HG02642 (cell line): Measurements from ENCODE around the gene ZNF157.
"Not testable (repeated sequence)": the region's sequence is repeated elsewhere in the genome, so short reads cannot be mapped to it uniquely, and the experiment has no call there.

Source experiments
- ATAC-seq: cut with Tn5 transposase; IDR thresholded peaks from one replicate; pipeline ENCODE4 v1.9.1; 2021; ENCODE audit warnings: mild to moderate bottlenecking; ENCODE audit not compliant: unreplicated experiment, poor library complexity

The ZNF157 gene

DNA sequence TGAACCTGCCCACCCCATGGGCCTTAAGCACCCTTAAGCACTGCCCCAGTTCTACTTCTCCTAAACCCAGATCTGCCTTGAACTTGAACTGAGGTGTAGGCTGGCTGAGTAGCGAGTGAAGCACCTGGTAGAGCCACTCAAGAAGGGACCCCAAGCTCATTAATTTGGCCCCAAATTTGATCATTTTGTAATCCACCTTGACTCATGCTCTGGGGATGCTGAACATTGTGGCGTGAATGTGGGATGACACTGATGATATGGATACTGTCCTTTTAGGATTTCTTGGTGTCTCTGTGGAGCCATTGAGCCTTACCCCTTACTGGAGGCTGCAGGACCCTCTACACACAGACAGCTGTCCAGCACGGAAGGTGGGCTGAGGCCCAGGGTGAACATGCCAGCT lies at the start of gene ZNF157:
Gene ZNF157, plus strand, starts transcription at position 301 of the 400 bp plus-strand sequence. Its CDS starts 91 bp downstream, at position 392.
- ATAC-seq: no peak

DNA sequence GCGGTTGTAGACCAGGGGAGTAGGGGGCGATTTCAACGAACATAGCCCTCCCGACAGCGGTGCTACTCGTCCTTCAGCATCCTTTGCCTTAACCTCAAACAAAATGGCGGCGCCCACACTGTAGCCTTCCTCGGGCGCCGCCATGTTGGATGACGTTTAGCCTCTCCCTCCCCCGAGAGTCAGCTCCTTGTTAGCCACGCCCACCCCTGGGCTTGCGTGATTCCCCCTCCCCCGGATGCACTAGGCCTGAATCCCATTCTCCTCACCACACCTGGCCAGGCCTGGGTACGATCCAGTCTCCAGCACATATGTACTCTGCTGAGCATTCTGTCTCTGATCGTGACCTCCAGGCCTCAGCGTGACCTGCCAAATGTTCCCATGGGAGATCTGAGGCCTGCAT lies 49.0 kb upstream of the ZNF157 start:
- no peak for ATAC-seq

DNA sequence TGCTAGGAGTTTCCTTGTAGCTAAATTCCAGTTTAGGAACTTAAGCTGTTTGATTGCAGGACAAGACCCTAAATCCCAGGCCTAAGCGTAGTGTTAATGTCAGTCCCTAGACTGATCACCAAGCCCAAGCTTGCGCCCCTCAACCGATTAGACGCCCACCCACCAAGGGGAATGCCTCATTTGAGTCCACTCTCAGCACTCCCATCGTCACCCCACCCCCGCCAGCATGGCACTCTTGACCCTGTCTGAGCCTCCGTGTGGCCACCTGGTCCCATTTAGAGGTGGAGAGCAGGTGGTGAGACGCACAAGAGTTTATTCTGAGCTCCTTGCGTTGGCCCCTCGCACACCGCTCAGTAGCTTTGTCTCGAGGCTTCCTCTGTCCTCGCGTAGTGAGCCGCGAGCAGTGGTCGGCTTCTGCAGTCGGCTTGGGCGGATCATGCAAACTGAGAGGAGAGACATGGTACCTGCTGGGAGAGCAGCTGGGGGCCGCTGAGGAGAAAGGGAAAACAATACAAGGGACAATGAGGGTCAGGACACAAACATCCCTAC lies 48.5 kb upstream of the ZNF157 start:
- ATAC-seq: no peak

DNA sequence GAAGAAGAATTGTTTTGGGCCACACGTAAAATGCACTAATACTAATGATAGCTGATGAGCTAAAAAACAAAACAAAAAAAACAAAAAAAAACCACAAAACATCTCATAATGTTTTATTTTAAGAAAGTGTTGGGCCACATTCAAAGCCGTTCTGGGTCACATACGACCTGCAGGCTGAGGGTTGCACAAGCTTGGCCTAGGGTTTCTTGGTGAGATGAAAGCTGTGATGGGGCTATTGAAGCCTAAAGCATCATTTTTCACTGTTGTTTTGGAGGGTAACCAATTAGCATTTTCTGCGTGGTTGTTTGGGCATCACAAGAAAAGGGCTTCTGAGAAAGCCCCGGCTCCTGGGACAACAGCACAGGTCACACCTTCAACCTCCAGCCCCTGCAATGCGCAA lies 42.5 kb upstream of the ZNF157 start:
- no peak for ATAC-seq

DNA sequence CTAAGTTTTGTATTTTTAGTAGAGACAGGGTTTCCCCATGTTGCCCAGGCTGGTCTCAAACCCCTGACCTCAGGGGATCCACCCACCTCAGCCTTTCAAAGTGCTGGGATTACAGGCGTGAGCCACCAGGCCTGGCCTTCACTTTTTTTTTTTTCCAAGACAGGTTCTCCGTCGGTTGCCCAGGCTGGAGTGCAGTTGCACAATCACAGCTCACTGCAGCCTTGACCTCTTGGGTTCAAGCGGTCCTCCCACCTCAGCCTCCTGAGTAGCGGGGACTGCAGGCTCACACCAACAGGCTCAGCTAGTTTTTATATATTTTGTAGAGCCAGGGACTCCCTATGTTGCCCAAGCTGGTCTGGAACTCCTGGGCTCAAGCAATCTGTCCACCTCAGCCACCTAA lies 37.6 kb upstream of the ZNF157 start:
- ATAC-seq: not testable (repeated sequence)

DNA sequence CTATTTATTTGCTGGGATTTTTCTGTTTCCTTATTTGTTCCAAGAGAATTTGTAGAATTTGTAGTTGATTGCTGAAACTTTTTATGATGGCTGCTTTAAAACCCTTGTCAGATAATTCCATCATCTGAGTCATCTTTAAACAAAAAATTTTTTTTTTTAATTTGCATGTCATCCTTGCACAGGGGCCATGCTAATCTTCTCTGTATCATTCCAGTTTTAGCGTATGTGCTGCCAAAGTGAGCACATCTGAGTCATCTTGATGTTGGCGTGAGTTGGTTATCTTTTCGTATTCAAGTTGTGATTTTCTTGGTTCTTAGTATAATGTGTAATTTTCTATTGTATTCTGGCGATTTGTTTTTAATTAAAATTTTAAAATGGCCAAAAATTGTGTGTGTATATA lies 18.7 kb upstream of the ZNF157 start:
- no peak for ATAC-seq

DNA sequence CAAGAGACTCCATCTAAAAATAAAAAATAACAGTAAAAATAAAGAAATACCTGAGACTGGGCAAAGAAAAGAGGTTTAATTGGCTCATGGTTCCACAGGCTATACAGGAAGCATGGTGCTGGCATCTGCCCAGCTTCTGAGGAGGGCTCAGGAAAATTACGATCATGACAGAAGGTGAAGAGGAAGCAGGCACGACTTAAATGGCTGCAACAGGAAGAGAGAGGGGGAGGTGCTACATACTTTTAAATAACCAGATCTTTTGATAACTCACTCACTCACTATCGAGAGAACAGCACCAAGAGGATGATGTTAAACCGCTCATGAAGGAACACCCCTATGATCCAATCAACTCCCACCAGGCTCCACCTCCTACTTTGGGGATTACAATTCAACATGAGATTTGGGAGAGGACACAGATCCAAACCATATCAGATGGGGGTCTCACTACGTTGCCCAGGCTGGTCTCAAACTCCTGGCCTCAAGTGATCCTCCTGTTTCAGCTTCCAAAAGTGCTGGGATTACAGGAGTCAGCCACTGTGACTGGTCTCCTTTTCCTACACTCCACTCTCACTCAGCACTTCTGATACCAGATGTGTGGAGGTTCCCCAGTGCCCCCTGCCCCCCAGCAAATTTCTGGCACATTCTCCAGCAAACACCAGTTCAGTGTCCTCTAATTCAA lies 11.9 kb upstream of the ZNF157 start:
- ATAC-seq: no peak

DNA sequence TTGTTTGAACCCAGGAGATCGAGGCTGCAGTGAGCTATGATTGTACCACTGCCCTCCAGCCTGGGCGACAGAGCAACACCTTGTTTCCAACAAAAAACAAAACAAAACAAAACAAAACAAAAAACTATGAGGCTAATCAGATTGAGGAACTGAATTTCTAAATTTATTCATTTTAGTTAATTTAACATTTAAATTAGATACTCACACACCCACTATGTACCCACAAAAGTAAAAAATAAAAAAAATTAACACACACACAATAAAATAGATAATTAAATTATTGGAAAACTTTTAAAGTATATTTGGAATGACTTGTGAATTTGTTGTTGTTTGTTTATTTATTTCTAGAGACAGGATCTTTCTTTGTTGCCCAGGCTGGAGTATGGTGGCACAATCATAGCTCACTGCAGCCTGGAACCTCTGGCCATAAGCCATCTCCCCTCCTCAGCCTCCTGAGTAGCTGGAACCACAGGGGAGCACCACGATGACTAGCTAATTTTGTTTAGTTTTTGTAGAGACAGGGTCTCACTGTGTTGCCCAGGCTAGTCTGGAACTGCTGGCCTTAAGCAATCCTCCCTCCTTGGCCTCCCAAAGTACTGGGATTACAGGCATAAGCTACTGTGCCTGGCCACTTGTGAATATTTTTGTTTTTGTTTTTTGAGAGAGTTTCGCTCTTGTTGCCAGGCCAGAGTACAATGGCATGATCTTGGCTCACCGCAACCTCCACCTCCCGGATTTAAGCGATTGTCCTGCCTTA lies 9.8 kb upstream of the ZNF157 start:
- ATAC-seq: no peak

DNA sequence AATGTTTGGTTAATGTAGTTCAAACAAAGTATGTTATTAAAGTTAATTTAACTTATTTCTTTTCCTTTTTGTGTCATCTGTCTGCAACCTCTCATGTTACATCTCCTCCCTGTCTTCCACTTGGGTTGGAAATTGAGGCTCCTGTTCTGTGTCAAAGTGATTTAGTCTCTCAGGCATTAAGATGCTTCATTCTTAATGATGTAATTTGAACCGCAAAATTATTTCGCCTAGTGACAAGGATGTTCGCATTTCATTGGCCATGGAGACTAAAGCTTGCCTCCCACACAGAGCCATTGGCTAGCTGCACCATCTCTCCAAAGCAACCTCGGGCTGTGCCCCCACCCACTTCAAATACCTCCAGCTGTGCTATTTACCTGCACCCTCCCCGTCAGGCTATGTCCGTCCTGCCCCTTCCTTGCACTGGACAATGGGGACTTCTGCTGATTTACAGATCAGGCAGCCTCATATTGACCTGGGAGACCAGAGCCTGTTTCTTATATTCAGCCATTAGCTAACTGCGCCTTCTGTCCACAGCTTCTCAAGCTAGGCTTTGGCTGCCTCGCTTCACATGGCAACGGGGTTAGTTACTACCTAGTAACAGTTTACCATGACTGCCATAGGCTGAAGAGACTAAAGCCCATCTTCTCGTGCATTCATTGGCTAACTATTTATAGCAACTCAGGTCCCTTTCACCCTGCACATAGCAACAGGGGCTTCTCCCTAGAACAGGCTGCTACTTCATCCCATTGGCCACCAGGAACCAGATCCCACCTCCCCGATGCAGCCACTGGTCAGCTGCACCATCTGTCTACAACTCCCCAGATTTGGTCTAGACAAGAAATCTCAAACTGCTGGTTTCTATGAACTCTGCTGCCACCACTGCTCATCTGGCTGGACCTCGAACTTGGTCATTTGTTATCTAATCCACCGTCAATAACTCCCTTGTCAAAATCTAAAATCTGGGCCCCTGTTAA lies 8.6 kb upstream of the ZNF157 start:
- peak; percentile 89 for ATAC-seq

DNA sequence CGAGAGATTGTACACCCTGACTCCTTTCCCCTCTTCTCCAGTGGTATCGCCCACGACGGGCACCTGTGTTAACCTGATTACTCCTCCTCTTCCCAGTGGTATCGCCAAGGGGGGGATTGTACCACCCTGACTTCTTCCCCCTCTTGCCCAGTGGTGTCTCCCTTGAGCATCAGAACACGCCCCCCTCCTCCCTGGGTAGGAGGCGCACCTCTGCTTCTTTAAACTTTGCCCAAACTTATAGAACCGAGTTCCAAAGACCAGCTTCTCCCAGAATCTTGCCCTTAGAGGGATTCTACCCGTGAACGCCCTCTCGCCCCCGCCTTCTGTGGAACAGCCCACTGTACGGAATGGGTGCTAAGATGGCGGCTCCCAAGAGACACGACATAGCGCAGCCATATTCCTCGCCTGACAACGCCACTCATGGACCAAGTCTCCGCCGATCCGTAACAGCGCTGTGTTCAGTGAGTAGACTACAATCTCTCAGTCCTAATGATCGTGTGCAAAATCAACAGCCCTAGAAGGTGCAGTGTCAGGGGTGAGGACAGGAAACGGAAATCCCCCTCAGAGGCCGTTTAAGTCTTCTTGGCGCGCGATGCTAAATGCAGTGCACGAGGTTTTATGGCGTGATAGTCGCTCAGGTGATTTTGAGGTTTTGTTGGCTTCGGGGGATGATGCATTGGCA lies 4.2 kb upstream of the ZNF157 start:
- peak; percentile 58 for ATAC-seq

DNA sequence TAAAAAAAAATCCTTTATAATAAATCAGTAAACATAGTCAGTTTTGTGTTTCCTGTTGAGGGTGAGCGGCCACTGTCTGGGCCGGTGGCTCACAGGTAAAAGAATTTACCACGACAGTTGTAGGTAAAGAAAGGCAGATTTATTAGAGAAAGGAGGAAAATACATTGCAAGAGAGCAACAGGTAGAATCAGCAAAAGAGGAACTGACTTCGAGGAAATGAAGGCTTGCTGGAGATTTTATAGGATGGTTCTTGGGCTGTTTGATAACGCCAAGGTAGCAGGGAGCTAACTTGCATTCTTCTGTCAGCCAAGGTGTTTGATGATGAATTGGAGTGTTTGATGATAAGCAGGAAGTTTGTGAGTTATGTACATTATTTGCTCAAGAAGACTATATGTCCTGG lies 2.8 kb downstream of the ZNF157 start:
- ATAC-seq: no peak

DNA sequence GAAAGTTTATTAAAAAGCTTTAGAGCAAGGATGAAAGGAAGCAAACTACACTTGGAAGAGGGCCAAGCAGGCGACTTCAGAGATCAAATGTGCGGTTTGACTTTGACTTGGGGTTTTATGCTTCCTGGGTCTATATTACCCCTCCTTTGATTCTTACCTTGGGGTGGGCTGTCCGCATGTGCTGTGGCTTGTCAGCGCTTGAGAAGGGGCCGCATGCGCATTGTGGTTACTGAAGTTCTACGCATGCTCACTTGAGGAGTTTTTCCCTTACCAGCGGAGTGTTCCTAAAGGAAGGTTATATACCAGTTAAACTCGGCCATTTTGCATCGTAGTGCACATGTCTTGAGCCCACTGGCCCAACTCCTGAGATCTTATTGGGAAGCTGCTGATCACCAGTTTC lies 9.9 kb downstream of the ZNF157 start:
- ATAC-seq: no peak

DNA sequence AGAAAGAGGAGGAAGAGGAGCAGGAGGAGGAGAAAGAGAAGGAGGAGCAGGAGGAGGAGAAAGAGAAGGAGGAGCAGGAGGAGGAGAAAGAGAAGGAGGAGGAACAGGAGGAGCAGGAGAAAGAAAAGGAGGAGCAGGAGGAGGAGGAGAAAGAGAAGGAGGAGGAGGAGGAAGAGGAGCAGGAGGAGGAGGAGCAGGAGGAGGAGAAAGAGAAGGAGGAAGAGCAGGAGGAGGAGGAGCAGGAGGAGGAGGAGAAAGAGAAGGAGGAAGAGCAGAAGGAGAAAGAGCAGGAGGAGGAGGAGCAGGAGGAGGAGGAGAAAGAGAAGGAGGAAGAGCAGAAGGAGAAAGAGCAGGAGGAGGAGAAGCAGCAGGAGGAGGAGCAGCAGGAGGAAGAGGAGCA lies 10.5 kb downstream of the ZNF157 start:
- not testable (repeated sequence) for ATAC-seq

DNA sequence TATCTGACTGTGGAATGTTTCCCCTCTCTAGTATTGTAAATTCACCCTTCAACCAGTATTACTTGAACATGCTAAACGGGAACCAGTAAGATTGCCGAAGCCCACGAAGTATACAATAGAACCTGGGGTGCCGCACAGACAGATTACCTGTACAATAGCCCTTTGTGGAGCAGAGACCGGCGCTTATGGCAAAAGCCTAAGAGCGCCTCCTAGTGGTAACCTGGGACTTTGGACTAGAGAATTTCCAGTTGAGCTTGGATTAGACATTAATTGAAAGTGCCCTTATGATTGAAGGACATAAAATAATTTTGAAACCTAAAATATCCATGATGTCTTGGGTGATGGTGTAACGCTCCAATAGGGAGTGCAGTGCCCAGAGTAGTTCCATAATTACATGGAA lies 14.1 kb downstream of the ZNF157 start:
- ATAC-seq: no peak

DNA sequence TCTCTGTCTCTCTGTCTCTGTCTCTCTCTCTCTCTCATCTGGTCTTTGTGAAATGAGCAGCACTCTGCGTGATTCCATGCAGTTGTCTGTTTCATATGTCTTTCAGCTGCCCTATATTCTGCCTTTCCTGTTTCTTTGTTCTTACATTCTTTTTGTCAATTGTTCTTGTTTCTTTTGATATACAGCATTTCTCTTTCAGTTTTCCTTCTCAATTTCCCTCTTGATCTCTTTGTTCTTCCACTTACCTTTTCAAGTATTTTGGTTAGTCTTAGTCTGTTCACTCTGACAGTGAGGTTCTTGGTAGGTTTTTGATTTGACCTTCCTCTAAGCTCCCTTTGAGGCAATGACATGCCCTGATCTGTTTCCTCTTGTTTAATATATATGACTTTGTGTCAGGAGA lies 20.4 kb downstream of the ZNF157 start:
- ATAC-seq: no peak

DNA sequence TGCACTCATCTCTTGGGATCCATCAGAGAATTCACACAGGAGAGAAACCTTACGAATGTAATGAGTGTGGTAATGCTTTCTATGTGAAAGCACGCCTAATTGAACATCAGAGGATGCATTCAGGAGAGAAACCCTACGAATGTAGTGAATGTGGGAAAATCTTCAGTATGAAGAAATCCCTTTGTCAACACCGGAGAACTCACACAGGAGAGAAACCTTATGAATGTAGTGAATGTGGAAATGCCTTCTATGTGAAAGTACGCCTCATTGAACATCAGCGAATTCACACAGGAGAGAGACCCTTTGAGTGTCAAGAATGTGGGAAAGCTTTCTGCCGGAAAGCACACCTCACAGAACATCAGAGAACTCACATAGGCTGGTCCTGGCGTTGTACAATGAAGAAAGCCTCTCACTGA lies 42.8 kb downstream of the ZNF157 start:
- ATAC-seq: no peak

DNA sequence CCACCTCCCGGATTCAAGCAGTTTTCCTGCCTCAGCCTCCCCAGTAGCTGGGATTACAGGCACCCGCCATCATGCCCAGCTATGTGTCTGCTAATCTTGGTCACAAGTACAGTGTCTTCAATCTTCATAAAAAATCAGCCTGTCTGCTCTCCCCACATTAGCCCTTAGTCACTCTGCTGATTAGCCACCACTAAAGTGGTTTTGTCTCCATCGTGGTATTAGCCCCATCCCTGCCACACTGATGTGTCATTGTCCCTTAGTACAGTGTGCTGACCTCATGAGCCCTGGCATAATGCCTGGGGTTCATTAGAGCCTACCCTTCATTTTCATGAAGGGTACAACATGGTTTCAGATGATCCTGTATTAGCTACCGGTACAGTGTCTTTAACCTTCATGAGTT lies 49.9 kb downstream of the ZNF157 start:
- ATAC-seq: no peak

DNA sequence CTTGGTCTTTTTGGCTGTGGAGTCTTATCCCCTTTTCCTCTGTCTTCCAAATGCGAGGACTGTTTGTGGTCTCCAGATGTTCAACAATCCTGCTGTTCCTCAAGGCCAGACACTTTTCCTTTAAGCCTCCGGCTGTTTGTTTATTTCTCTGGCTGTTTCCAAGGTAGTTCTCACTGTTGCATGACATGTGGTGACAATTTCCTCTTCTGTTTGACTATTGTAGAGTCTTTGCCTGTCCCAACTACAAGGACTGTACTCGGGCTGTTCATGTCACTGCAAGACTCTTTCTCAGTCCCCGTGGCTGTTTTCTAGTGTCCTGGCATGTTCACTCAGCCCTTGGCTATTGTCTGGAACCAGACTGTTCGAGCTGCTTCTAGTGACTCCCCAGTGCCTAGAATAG lies 50.6 kb downstream of the ZNF157 start:
- ATAC-seq: no peak

DNA sequence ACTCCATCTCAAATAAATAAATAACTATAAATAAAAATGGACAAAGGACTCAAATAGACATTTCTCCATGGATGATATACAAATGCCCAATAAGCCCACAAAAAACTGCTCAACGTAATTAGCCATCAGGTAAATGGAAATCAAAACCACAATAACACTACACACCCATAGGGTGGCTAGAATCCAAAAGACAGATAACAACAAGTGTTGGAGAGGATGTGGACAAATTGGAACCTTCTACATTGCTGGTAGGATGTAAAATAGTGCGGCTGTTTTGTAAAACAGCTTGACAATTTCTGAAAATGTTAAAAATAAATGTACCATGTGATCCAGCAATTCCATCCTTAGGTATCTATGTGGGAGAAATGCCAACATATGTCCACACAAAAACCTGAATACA lies 52.1 kb downstream of the ZNF157 start:
- no peak for ATAC-seq

DNA sequence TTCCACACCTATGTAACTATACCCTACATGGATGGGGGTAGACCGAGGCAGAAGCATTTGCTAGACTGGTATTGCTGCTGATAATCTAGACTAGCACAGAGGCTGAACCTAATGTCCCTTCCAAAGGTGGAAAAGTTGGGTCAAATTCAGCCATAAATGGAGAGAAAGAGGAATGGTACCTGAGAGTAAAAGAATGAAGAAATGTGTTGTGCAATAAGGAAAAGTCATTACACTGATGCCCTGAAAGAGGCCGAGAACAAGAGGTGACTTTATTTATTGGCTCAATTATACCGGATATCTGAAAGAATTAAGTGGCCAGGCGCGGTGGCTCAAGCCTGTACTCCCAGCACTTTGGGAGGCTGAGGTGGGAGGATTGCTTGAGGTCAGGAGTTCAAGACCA lies 60.5 kb downstream of the ZNF157 start:
- ATAC-seq: no peak
